Liver (tissue), 9 donors: ENCODE results near the gene RSU1. TPM values are rescaled to one million over a fixed set of nuclear protein-coding genes. Genes with fewer than 3 reads are reported as not detected.

Source experiments
- DNase-seq: peaks from one replicate; pipeline ENCODE4 v3.0.0-alpha.2; 2017; ENCODE audit warnings: low spot score
- H3K27ac ChIP-seq, 2 donors: one replicate each; pipeline ENCODE4 v1.7.0; 2013; ENCODE audit warnings: inconsistent platforms in 2 of 2, low read length in 2 of 2, control low read depth in 1 of 2, low read depth in 1 of 2, mild to moderate bottlenecking in 1 of 2
- H3K27me3 ChIP-seq, 4 donors: one replicate each; pipeline versions ENCODE4 v1.6.1 to v1.7.0; 2013; ENCODE audit warnings: low read length in 3 of 4, inconsistent platforms in 1 of 4, mild to moderate bottlenecking in 1 of 4, moderate library complexity in 1 of 4; ENCODE audit not compliant: control insufficient read depth in 4 of 4, insufficient read depth in 4 of 4
- H3K36me3 ChIP-seq, 4 donors: one replicate each; pipeline versions ENCODE4 v1.6.1 to v1.7.0; 2013; ENCODE audit warnings: low read length in 3 of 4, mild to moderate bottlenecking in 3 of 4, low read depth in 1 of 4, moderate library complexity in 1 of 4; ENCODE audit not compliant: control insufficient read depth in 4 of 4, insufficient read depth in 3 of 4
- H3K4me1 ChIP-seq, 4 donors: one replicate each; pipeline versions ENCODE4 v1.6.1 to v1.7.0; 2013; ENCODE audit warnings: low read length in 3 of 4, mild to moderate bottlenecking in 3 of 4, moderate library complexity in 1 of 4; ENCODE audit not compliant: control insufficient read depth in 4 of 4, insufficient read depth in 4 of 4
- H3K4me3 ChIP-seq, 3 donors: one replicate each; pipeline versions ENCODE4 v1.6.1 to v1.7.0; 2013; ENCODE audit warnings: low read length in 3 of 3, control low read depth in 1 of 3, low read depth in 1 of 3, mild to moderate bottlenecking in 1 of 3
- H3K9ac ChIP-seq, 2 donors: one replicate each; pipeline ENCODE4 v1.7.0; 2013; ENCODE audit warnings: low read length in 2 of 2, mild to moderate bottlenecking in 2 of 2, moderate library complexity in 2 of 2, control low read depth in 1 of 2, low read depth in 1 of 2
- H3K9me3 ChIP-seq, 4 donors: one replicate each; pipeline versions ENCODE4 v1.6.1 to v1.7.0; 2013; ENCODE audit warnings: low read length in 3 of 4; ENCODE audit not compliant: control insufficient read depth in 4 of 4
- FOXA1 ChIP-seq: IDR thresholded peaks from 2 replicates; pipeline ENCODE4 v1.6.1; 2016; ENCODE audit warnings: antibody characterized with exemption
- RAD21 ChIP-seq, 2 donors: IDR thresholded peaks; 2 replicates each; pipeline ENCODE4 v1.6.1; 2016; ENCODE audit warnings: antibody characterized with exemption in 2 of 2, mild to moderate bottlenecking in 2 of 2
- TAF1 ChIP-seq: conservative IDR thresholded peaks from 2 replicates; pipeline ENCODE4 v1.6.1; 2016; ENCODE audit warnings: antibody characterized with exemption, mild to moderate bottlenecking
- WGBS: extraction: QIAGEN DNeasy Blood & Tissue Kit; methylation state at CpG from one replicate; pipeline ENCODE4 v1.1.7; 2013; 5-methylcytosine and 5-hydroxymethylcytosine counted together
- polyA plus RNA-seq, 2 donors: library from polyadenylated mRNA; stranded (reverse) in 1 of 2; unstranded in 1 of 2; fragments of 200-250 nt in 1 of 2; fragments of >200 nt in 1 of 2; fragmentation: Nextera tagmentation in 1 of 2; extraction: Ambion mirVana in 1 of 2; gene quantifications; one replicate each; pipeline versions ENCODE4 v1.2.1 to v1.2.3, GENCODE V29; 2013 to 2015
- total RNA-seq, 2 donors: library from RNA; depleted of rRNA; stranded (reverse); fragments of >200 nt; gene quantifications; one replicate each; pipeline ENCODE4 v1.2.3, GENCODE V29; 2014
- TF ChIP-seq, protein P1 (sequence below): IDR thresholded peaks from 2 replicates; pipeline ENCODE4 v1.6.1; 2016; ENCODE audit warnings: antibody characterized with exemption, mild to moderate bottlenecking
- TF ChIP-seq, protein P2 (sequence below): fragments of 150-350 bp; IDR thresholded peaks from 2 replicates; pipeline ENCODE4 v1.5.1; 2017; ENCODE audit warnings: improper control_type of control experiment, low read depth, low read length; ENCODE audit not compliant: missing input control
- TF ChIP-seq, protein P3 (sequence below): IDR thresholded peaks from 2 replicates; pipeline ENCODE4 v1.6.1; 2016; ENCODE audit warnings: antibody characterized with exemption
- donor health status: healthy.
- donor health status: healthy.
- donor health status: healthy.
- donor health status: healthy.
- donor health status: healthy.

The RSU1 gene
- total and polyA plus RNA-seq, 4 donors: 19.2 to 38.2 (median 28.0) TPM

DNA sequence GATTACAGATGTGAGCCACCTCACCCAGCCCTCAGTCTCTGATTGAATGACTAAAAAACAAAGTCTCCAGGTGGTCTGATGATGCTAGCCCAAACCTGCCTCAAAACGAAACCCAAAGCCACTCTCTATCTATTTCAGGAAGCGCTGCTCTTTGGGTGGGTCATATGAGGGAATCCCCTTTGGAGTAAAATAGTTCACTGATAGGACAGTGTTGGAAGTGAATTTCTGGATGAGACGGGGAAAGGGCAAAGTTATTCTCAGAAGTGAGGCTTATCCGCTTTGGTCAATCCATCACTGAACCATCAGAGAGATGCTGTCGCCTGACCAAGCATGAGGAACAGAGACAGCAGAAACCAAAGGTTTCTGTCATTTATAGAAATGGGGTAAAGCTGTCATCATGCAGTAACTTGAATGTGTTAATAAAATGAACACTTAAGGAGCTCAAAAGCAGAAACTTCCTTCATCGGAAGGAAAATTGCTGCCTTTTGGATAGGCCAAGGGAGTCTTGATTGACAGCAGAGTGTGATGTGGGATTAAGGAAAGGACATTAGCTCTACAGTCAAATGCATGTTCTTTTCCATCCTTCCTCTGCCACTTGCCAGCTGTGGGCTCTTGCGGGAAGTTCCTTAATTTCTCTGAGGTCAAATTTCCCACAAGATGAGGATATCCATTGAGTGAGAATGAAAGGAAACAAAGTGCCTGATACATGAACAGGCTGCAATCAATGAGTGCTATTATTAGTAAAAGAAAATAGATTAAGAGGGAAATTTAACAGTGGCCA lies 230.7 kb downstream of the RSU1 start:
- WGBS: 88% methylated on average over 7 of the region's 7 CpGs
- H3K9ac ChIP-seq: no peak overlapping the region
- no peak for DNase-seq
- no peaks in the 10 kb centered on the region for H3K9me3 ChIP-seq
- H3K27ac ChIP-seq: no peak overlapping the region
- no peaks in the 10 kb centered on the region for H3K36me3 ChIP-seq
- no peak for TF ChIP-seq FOXA1
- TF ChIP-seq RAD21 (IDR thresholded peaks at IDR 0.05): no peak
- TF ChIP-seq, protein P1, sequence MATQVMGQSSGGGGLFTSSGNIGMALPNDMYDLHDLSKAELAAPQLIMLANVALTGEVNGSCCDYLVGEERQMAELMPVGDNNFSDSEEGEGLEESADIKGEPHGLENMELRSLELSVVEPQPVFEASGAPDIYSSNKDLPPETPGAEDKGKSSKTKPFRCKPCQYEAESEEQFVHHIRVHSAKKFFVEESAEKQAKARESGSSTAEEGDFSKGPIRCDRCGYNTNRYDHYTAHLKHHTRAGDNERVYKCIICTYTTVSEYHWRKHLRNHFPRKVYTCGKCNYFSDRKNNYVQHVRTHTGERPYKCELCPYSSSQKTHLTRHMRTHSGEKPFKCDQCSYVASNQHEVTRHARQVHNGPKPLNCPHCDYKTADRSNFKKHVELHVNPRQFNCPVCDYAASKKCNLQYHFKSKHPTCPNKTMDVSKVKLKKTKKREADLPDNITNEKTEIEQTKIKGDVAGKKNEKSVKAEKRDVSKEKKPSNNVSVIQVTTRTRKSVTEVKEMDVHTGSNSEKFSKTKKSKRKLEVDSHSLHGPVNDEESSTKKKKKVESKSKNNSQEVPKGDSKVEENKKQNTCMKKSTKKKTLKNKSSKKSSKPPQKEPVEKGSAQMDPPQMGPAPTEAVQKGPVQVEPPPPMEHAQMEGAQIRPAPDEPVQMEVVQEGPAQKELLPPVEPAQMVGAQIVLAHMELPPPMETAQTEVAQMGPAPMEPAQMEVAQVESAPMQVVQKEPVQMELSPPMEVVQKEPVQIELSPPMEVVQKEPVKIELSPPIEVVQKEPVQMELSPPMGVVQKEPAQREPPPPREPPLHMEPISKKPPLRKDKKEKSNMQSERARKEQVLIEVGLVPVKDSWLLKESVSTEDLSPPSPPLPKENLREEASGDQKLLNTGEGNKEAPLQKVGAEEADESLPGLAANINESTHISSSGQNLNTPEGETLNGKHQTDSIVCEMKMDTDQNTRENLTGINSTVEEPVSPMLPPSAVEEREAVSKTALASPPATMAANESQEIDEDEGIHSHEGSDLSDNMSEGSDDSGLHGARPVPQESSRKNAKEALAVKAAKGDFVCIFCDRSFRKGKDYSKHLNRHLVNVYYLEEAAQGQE: no peak
- TF ChIP-seq, protein P2, sequence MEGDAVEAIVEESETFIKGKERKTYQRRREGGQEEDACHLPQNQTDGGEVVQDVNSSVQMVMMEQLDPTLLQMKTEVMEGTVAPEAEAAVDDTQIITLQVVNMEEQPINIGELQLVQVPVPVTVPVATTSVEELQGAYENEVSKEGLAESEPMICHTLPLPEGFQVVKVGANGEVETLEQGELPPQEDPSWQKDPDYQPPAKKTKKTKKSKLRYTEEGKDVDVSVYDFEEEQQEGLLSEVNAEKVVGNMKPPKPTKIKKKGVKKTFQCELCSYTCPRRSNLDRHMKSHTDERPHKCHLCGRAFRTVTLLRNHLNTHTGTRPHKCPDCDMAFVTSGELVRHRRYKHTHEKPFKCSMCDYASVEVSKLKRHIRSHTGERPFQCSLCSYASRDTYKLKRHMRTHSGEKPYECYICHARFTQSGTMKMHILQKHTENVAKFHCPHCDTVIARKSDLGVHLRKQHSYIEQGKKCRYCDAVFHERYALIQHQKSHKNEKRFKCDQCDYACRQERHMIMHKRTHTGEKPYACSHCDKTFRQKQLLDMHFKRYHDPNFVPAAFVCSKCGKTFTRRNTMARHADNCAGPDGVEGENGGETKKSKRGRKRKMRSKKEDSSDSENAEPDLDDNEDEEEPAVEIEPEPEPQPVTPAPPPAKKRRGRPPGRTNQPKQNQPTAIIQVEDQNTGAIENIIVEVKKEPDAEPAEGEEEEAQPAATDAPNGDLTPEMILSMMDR: no peak
- H3K4me1 ChIP-seq: no peaks in the 10 kb centered on the region
- H3K4me3 ChIP-seq: no peak overlapping the region
- no peaks in the 10 kb centered on the region for H3K27me3 ChIP-seq

DNA sequence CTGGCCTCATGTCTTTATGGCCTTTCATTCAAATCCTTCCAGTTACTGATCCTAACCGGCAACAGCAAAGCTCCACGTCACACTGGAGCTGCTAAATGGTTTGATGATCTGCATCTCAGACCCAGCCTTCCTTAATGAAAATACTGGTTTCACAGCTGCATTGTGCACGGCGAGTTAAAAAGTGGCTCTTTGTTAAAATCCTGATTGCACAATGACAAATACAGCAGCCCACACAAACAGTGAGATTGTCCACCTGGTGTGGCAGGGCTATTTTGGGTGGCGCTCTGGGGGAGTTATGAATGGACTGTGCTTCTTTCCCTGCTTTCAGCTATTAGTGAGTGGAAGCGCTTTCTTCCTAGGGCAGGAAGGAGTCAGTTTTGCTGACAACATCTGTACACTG lies 232.1 kb downstream of the RSU1 start:
- 88% methylated on average over 6 of the region's 6 CpGs for WGBS
- TF ChIP-seq, protein P3, sequence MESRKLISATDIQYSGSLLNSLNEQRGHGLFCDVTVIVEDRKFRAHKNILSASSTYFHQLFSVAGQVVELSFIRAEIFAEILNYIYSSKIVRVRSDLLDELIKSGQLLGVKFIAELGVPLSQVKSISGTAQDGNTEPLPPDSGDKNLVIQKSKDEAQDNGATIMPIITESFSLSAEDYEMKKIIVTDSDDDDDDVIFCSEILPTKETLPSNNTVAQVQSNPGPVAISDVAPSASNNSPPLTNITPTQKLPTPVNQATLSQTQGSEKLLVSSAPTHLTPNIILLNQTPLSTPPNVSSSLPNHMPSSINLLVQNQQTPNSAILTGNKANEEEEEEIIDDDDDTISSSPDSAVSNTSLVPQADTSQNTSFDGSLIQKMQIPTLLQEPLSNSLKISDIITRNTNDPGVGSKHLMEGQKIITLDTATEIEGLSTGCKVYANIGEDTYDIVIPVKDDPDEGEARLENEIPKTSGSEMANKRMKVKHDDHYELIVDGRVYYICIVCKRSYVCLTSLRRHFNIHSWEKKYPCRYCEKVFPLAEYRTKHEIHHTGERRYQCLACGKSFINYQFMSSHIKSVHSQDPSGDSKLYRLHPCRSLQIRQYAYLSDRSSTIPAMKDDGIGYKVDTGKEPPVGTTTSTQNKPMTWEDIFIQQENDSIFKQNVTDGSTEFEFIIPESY: no peak
- TF ChIP-seq TAF1: no peak
- TF ChIP-seq, protein P2: no peak

More for the DNA sequence above, 232.1 kb downstream of the RSU1 start:
- Histone ChIP-seq H3K9me3 (no peaks in the 10 kb centered on the region), H3K9ac (no peak overlapping the region), H3K27me3 (no peaks in the 10 kb centered on the region), H3K4me3 (no peak overlapping the region), H3K36me3 (no peaks in the 10 kb centered on the region), H3K27ac (no peak overlapping the region), H3K4me1 (no peaks in the 10 kb centered on the region)
- DNase-seq: no peak
